HL-60 (cell line): Measurements from ENCODE around the gene CD80.

ENCODE experiments used
- GABPA ChIP-seq: IDR thresholded peaks from 2 replicates; pipeline ENCODE4 v1.6.1; 2012; ENCODE audit warnings: low read depth
- POLR2AphosphoS5 ChIP-seq: IDR thresholded peaks from 2 replicates; pipeline ENCODE4 v1.6.1; 2012; ENCODE audit warnings: low read depth
- SPI1 ChIP-seq: IDR thresholded peaks from 2 replicates; pipeline ENCODE4 v1.6.1; 2012; ENCODE audit warnings: low read depth, mild to moderate bottlenecking, borderline replicate concordance
- TF ChIP-seq, protein P1 (sequence below): IDR thresholded peaks from one replicate; pipeline ENCODE4 v1.5.1; 2011; ENCODE audit warnings: low read length, control low read depth, inconsistent platforms; ENCODE audit not compliant: insufficient read depth
- TF ChIP-seq, protein P2 (sequence below): IDR thresholded peaks from 2 replicates; pipeline ENCODE4 v1.6.1; 2012; ENCODE audit warnings: low read depth; ENCODE audit not compliant: insufficient replicate concordance

DNA sequence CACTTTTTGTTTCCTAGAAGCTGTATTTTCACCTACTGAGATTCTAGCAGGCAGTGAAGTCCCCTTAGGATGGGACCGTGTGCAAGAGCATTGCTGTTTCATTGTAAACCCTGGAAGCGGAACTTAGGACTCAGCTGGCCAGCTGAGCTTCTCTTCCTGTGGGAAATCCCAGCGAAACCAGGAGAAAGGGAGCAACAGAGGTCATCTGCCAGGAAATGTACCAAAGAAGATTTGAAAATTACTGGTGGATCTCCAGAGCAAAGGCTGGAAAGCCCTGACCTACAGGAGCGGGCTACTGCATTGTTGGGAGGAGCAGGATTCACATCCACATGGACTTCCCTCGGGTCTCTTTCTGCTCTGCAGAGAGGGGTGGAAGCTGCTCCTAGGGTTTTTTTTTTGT is 12.3 kb upstream of the CD80 start:
- no peak for TF ChIP-seq GABPA
- TF ChIP-seq, protein P1, sequence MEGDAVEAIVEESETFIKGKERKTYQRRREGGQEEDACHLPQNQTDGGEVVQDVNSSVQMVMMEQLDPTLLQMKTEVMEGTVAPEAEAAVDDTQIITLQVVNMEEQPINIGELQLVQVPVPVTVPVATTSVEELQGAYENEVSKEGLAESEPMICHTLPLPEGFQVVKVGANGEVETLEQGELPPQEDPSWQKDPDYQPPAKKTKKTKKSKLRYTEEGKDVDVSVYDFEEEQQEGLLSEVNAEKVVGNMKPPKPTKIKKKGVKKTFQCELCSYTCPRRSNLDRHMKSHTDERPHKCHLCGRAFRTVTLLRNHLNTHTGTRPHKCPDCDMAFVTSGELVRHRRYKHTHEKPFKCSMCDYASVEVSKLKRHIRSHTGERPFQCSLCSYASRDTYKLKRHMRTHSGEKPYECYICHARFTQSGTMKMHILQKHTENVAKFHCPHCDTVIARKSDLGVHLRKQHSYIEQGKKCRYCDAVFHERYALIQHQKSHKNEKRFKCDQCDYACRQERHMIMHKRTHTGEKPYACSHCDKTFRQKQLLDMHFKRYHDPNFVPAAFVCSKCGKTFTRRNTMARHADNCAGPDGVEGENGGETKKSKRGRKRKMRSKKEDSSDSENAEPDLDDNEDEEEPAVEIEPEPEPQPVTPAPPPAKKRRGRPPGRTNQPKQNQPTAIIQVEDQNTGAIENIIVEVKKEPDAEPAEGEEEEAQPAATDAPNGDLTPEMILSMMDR, result no peak
- TF ChIP-seq POLR2AphosphoS5, result no peak
- TF ChIP-seq, protein P2, sequence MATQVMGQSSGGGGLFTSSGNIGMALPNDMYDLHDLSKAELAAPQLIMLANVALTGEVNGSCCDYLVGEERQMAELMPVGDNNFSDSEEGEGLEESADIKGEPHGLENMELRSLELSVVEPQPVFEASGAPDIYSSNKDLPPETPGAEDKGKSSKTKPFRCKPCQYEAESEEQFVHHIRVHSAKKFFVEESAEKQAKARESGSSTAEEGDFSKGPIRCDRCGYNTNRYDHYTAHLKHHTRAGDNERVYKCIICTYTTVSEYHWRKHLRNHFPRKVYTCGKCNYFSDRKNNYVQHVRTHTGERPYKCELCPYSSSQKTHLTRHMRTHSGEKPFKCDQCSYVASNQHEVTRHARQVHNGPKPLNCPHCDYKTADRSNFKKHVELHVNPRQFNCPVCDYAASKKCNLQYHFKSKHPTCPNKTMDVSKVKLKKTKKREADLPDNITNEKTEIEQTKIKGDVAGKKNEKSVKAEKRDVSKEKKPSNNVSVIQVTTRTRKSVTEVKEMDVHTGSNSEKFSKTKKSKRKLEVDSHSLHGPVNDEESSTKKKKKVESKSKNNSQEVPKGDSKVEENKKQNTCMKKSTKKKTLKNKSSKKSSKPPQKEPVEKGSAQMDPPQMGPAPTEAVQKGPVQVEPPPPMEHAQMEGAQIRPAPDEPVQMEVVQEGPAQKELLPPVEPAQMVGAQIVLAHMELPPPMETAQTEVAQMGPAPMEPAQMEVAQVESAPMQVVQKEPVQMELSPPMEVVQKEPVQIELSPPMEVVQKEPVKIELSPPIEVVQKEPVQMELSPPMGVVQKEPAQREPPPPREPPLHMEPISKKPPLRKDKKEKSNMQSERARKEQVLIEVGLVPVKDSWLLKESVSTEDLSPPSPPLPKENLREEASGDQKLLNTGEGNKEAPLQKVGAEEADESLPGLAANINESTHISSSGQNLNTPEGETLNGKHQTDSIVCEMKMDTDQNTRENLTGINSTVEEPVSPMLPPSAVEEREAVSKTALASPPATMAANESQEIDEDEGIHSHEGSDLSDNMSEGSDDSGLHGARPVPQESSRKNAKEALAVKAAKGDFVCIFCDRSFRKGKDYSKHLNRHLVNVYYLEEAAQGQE, result no peak
- no peak for TF ChIP-seq SPI1
